Measurements from ENCODE around the gene CCM2L. TPM values are rescaled to one million over a fixed set of nuclear protein-coding genes. Genes with fewer than 3 reads are reported as not detected.

Gene CCM2L
- total and polyA plus RNA-seq, 7 donors: 3.3 to 7.3 (median 4.0) TPM

- no peak overlapping the region for H3K27ac ChIP-seq
- ATAC-seq: no peak
- H3K9me3 ChIP-seq: no peaks in the 10 kb centered on the region
- DNase-seq: no peak
- H3K36me3 ChIP-seq (ENCODE audit: insufficient read depth in 1 of 2, low read depth in 1 of 2): no peaks in the 10 kb centered on the region
- intact Hi-C loops (cut with DNase I): no loop called here
- H3K4me1 ChIP-seq: no peaks in the 10 kb centered on the region
- H3K27me3 ChIP-seq (ENCODE audit: insufficient read depth in 3 of 3, low read length in 2 of 3): peaks cover 0 to 2% (median 0%) of the 10 kb centered on the region in 3 donors
- no peak for TF ChIP-seq CTCF (IDR thresholded peaks at IDR 0.05)
- H3K4me3 ChIP-seq: no peak overlapping the region
- WGBS, 3 donors: 85 to 91% (median 89%) methylated on average over 1 of the region's 1 CpG
Observed at GRCh38 chr20:32075534-32075933, 65.3 kb downstream of the CCM2L start.

DNA sequence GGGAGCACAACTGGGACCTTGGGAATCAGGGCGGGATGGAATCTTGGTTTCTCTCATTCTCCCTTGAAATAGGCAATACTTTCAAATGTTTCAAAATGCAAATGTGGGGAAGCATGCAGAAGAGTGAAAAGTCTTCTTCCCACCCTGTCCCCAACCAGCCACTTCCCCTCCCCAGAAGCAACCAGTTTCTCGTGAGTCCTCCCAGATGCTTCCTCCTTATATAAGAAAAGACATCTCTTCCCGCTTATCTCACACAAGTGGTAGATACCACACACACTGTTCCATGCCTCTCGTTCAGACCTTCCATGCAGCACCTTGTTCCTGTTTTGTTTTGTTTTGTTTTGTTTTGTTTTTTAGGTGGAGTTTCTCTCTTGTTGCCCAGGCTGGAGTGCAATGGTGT is 67.0 kb downstream of the CCM2L start:
- no peak for ATAC-seq
- intact Hi-C loops (cut with DNase I): no loop called here
- H3K27me3 ChIP-seq (ENCODE audit: insufficient read depth in 3 of 3, low read length in 2 of 3): peaks cover 0 to 2% (median 0%) of the 10 kb centered on the region in 3 donors
- no peak overlapping the region for H3K4me3 ChIP-seq
- 69 to 78% (median 75%) methylated on average over 4 of the region's 4 CpGs for WGBS, 3 donors
- no peak for TF ChIP-seq CTCF (IDR thresholded peaks at IDR 0.05)
- H3K27ac ChIP-seq: no peak overlapping the region
- H3K4me1 ChIP-seq: no peaks in the 10 kb centered on the region
- H3K36me3 ChIP-seq (ENCODE audit: insufficient read depth in 1 of 2, low read depth in 1 of 2): no peaks in the 10 kb centered on the region
- H3K9me3 ChIP-seq: no peaks in the 10 kb centered on the region
- no peak for DNase-seq

GRCh38 chr20:32078322-32078721 is 68.1 kb downstream of the CCM2L start:
- H3K27me3 ChIP-seq (ENCODE audit: insufficient read depth in 3 of 3, low read length in 2 of 3): peaks cover 0 to under 1% (median 0%) of the 10 kb centered on the region in 3 donors
- no peak for TF ChIP-seq CTCF (IDR thresholded peaks at IDR 0.05)
- H3K27ac ChIP-seq: no peak overlapping the region
- DNase-seq (no peak), ATAC-seq (no peak)
- H3K4me3 ChIP-seq: no peak overlapping the region
- no peaks in the 10 kb centered on the region for H3K4me1 ChIP-seq
- H3K36me3 ChIP-seq (ENCODE audit: insufficient read depth in 1 of 2, low read depth in 1 of 2): no peaks in the 10 kb centered on the region
- 73 to 96% (median 86%) methylated on average over 5 of the region's 5 CpGs for WGBS, 3 donors
- H3K9me3 ChIP-seq: no peaks in the 10 kb centered on the region
- intact Hi-C loops (cut with DNase I): no loop called here

DNA sequence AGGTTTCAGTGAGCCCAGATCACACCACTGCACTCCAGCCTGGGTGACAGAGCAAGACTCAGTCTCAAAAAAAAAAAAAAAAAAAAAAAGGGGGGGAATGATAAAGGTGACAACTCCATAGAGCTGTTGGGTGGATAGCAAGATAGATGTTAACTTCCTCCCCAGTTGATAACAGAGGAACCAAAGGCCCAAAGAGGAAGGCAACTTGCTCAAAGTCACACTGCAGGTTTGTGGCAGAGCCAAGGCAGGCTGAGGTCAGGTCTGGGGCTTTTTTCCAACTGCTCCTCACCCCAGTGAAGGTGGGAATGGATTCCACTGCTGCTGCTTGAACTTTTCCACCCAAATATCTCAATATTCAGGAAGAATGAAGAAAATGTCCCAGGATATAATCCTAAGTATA is 68.6 kb downstream of the CCM2L start:
- Histone ChIP-seq H3K27ac (no peak overlapping the region), H3K4me3 (no peak overlapping the region), H3K27me3 (ENCODE audit: insufficient read depth in 3 of 3, low read length in 2 of 3) (peaks cover 0 to 2% (median 0%) of the 10 kb centered on the region in 3 donors), H3K9me3 (no peaks in the 10 kb centered on the region), H3K36me3 (ENCODE audit: insufficient read depth in 1 of 2, low read depth in 1 of 2) (no peaks in the 10 kb centered on the region), H3K4me1 (no peaks in the 10 kb centered on the region)
- TF ChIP-seq CTCF (IDR thresholded peaks at IDR 0.05): no peak
- intact Hi-C loops (cut with DNase I): no loop called here
- no peak for DNase-seq
- no peak for ATAC-seq

- DNase-seq (no peak), ATAC-seq (no peak)
- H3K4me1 ChIP-seq: no peaks in the 10 kb centered on the region
- no peak overlapping the region for H3K27ac ChIP-seq
- no peaks in the 10 kb centered on the region for H3K36me3 ChIP-seq (ENCODE audit: insufficient read depth in 1 of 2, low read depth in 1 of 2)
- 49 to 56% (median 53%) methylated on average over 8 of the region's 8 CpGs for WGBS, 3 donors
- intact Hi-C loops (cut with DNase I): no loop called here
- peaks cover 0 to 2% (median 0%) of the 10 kb centered on the region in 3 donors for H3K27me3 ChIP-seq (ENCODE audit: insufficient read depth in 3 of 3, low read length in 2 of 3)
- no peak overlapping the region for H3K4me3 ChIP-seq
- no peak for TF ChIP-seq CTCF (IDR thresholded peaks at IDR 0.05)
- no peaks in the 10 kb centered on the region for H3K9me3 ChIP-seq
Observed at GRCh38 chr20:32079655-32080109, 69.4 kb downstream of the CCM2L start.

All from psoas muscle (tissue), 8 donors.